ENCODE results near the gene CEP55. TPM values are rescaled to one million over a fixed set of nuclear protein-coding genes. Genes with fewer than 3 reads are reported as not detected.

CEP55 gene
- 3.5 and 8.4 TPM in 2 replicates for total RNA-seq

DNA sequence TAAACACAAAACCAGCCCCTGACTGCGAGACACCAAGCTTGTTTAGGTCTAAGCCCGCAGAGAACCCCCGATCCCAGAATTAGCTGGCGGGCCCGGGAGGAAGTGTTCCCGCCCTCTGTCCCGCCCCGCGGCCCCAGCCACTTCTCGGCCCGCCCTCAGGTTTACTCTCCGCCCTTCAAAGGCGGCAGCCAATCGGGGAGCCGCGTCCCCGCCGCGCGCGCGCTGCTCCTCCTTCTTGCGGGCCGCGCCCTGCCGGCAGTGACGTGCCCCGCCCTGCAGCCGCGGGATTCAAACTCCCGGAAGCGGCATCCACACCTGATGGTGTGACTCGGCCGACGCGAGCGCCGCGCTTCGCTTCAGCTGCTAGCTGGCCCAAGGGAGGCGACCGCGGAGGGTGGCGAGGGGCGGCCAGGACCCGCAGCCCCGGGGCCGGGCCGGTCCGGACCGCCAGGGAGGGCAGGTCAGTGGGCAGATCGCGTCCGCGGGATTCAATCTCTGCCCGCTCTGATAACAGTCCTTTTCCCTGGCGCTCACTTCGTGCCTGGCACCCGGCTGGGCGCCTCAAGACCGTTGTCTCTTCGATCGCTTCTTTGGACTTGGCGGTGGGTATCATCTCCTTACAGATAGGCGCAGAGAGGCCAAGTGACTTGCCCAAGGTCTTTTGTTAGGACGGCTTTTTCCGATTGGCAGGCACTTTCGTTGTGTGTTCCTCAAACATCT lies at the start of gene CEP55:
Gene CEP55, plus strand, starts transcription at position 291 of the 720 bp plus-strand sequence. CDS start 3,440 bp downstream, outside the sequence.

DNA sequence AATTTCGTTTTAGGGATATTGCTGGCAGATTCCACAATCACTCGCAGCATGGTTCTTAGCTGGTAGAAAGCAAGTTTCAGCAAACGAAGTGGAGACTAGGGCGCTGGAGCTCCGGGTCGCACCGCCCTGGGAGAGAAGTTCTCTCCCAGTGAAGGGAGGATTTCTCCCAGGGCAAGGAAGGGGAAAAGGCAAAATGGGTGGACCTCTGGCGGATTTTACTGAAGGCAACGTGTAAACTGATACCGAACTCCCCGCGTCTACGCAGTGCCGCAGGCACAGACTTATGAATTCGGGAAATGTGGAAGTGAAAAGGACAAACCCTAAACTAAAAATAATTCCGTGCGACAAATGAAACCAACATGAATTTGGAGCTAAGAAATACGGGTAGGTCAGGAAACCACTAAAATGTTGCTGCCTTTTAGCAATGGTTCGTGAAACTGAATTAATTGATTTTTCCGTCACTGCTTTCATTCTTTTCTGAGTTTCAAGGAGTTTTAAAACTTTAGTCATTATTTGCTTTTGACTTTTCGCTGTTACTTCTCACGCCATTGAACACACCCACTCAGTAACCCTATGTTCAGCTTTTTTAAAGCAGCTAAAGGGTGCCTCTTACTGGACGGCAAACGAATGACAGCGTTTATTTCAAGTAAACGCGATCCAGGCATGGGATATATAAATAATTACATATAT lies 14.1 kb upstream of the CEP55 start, which contains the start of gene MYOF:
Gene MYOF, minus strand, starts transcription at position 190 of the 690 bp plus-strand sequence. Its CDS starts 140 bp downstream, at position 50.

DNA sequence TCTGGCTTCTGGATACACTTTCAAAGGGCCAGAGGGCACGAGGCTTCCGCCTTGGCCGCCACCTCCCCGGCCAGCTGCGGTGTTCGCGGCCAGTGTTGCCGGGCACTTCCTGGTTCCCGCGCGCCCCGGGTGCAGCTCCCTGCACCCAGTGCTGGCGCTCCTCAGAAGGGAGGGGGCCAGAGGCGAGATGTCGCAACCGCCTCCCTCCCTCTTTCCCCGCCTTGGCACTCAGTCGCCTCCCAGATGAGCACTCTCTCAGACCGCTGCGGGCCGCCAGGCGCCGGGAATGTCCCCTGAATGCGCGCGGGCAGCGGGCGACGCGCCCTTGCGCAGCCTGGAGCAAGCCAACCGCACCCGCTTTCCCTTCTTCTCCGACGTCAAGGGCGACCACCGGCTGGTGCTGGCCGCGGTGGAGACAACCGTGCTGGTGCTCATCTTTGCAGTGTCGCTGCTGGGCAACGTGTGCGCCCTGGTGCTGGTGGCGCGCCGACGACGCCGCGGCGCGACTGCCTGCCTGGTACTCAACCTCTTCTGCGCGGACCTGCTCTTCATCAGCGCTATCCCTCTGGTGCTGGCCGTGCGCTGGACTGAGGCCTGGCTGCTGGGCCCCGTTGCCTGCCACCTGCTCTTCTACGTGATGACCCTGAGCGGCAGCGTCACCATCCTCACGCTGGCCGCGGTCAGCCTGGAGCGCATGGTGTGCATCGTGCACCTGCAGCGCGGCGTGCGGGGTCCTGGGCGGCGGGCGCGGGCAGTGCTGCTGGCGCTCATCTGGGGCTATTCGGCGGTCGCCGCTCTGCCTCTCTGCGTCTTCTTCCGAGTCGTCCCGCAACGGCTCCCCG lies 70.2 kb downstream of the CEP55 start, which contains the start of gene FFAR4:
Gene FFAR4, plus strand, starts transcription at position 231 of the 842 bp plus-strand sequence. Its CDS starts 56 bp downstream, at position 287.

Small RNA genes lying within 50 kb of the gene (small RNA-seq; reads per million reads assigned to genes)
- gene RNA5SP323 = not detected

Other genes with a start within 250 kb of the CEP55 start
- gene MYOF, start 14.3 kb upstream of the CEP55 start, total RNA-seq = 127 and 152 TPM in 2 replicates
- not detected in 2 replicates for gene FFAR4, start 70.1 kb downstream of the CEP55 start, total RNA-seq
- gene RBP4, start 104.6 kb downstream of the CEP55 start, total RNA-seq = 0.79 and 2.2 TPM in 2 replicates
- gene PDE6C, start 115.9 kb downstream of the CEP55 start, total RNA-seq = not detected in 2 replicates
- 7.3 and 10.2 TPM in 2 replicates for gene FRA10AC1, start 206.0 kb downstream of the CEP55 start, total RNA-seq

Data from placental epithelial cell (primary cell).